ENCODE measurements around the gene FOLR3.
"Not testable (repeated sequence)": the region's sequence is repeated elsewhere in the genome, so short reads cannot be mapped to it uniquely, and the experiment has no call there.

The FOLR3 gene

DNA sequence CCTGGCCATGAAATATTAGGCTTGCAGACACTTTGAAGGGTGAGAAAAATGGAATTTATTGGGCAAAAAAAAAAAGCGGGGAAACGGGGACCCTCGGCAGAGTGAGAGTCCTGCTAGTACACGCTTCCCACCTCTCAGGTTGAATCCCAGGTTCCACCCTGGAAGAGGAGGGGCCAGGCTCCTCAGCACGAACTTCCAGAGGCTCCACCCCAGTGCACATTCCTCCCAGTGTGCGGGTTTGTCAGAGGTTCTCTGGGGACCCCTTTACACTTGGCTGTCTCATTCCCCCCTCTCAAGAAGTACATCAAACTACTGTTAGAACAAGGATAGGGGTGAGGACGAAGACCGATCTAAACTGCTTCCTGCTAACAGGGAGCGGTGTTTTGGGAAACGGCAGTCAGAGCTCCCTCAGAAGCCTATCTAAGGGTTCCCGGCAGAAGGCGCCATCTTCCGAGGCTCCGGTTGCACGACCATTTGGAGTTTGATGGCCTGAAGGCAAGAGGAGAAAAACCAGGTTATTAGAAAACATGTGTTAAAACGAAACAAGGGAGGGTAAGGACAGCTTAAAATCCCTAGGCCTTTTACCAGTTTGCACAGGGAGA lies 27.5 kb downstream of the FOLR3 start:
- Histone ChIP-seq H3K27ac (ENCODE audit: low read length) (no peak overlapping the region), H3K27me3 (ENCODE audit: control insufficient read depth in 1 of 2, insufficient read depth in 2 of 2, low read length in 2 of 2) (peaks cover 0 to 3% of the 10 kb centered on the region in 2 donors), H3K36me3 (ENCODE audit: control insufficient read depth in 2 of 2, insufficient read depth in 2 of 2, low read length in 2 of 2) (no peaks in the 10 kb centered on the region), H3K4me1 (ENCODE audit: control insufficient read depth, insufficient read depth, low read length) (no peaks in the 10 kb centered on the region), H3K9me3 (ENCODE audit: control insufficient read depth in 2 of 2, low read length in 2 of 2) (no peaks in the 10 kb centered on the region), H3K4me3 (ENCODE audit: low read length in 2 of 2) (no peak overlapping the region), H3K9ac (ENCODE audit: low read length in 2 of 2) (no peak overlapping the region)

DNA sequence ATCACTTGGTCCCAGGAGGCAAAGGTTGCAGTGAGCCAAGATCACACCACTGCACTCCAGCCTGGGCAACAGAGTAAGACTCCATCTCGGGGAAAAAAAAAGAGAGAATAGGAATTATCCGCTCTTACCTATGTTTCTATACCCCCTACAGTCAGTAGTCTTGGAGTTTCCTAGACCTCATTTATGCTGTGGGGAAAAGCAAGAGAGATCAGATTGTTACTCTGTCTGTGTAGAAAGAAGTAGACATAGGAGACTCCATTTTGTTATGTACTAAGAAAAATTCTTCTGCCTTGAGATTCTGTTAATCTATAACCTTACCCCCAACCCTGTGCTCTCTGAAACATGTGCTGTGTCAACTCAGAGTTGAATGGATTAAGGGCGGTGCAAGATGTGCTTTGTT lies 28.7 kb downstream of the FOLR3 start:
- H3K9ac ChIP-seq (ENCODE audit: low read length in 2 of 2); H3K36me3 ChIP-seq (ENCODE audit: control insufficient read depth in 2 of 2, insufficient read depth in 2 of 2, low read length in 2 of 2); H3K27me3 ChIP-seq (ENCODE audit: control insufficient read depth in 1 of 2, insufficient read depth in 2 of 2, low read length in 2 of 2); H3K4me3 ChIP-seq (ENCODE audit: low read length in 2 of 2); H3K27ac ChIP-seq (ENCODE audit: low read length); H3K4me1 ChIP-seq (ENCODE audit: control insufficient read depth, insufficient read depth, low read length); H3K9me3 ChIP-seq (ENCODE audit: control insufficient read depth in 2 of 2, low read length in 2 of 2): not testable (repeated sequence)

DNA sequence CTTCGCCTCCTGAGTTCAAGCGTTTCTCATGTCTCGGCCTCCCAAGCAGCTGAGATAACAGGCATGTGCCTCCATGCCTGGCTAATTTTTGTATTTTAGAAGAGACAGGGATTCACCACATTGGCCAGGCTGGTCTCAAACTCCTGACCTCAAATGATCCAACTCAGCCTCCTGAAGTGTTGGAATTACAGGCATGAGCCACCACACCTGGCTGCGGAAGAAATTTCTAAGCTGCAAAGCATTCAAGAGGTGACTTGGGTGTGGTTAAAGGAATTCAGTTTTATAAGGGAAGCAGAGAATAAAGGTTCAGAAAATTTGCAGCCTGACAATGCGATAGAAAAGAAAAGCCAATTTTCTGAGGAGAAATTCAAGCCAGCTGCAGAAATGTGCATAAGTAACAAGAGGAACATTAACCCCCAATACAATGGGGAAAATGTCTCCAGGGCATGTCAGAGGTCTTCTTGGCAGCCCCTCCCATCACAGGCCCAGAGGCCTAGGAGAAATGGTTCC lies 33.6 kb downstream of the FOLR3 start:
- not testable (repeated sequence) for H3K27ac ChIP-seq (ENCODE audit: low read length); H3K4me3 ChIP-seq (ENCODE audit: low read length in 2 of 2); H3K36me3 ChIP-seq (ENCODE audit: control insufficient read depth in 2 of 2, insufficient read depth in 2 of 2, low read length in 2 of 2); H3K27me3 ChIP-seq (ENCODE audit: control insufficient read depth in 1 of 2, insufficient read depth in 2 of 2, low read length in 2 of 2); H3K9me3 ChIP-seq (ENCODE audit: control insufficient read depth in 2 of 2, low read length in 2 of 2); H3K4me1 ChIP-seq (ENCODE audit: control insufficient read depth, insufficient read depth, low read length); H3K9ac ChIP-seq (ENCODE audit: low read length in 2 of 2)

DNA sequence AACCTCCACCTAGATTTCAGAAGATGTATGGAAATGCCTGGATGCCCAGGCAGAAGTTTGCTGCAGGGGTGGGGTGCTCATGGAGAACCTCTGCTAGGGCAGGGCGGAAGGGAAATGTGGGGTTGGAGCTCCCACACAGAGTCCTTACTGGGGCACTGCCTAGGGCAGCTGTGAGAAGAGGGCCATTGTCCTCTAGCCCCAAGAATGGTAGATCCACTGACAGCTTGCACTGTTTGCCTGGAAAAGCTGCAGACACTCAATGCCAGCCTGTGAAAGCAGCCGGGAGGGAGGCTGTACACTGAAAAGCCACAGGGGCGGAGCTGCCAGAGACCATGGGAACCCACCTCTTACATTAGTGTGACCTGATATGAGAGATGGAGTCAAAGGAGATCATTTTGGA lies 34.2 kb downstream of the FOLR3 start:
- H3K4me3 ChIP-seq (ENCODE audit: low read length in 2 of 2); H3K4me1 ChIP-seq (ENCODE audit: control insufficient read depth, insufficient read depth, low read length); H3K27me3 ChIP-seq (ENCODE audit: control insufficient read depth in 1 of 2, insufficient read depth in 2 of 2, low read length in 2 of 2); H3K9ac ChIP-seq (ENCODE audit: low read length in 2 of 2); H3K27ac ChIP-seq (ENCODE audit: low read length); H3K9me3 ChIP-seq (ENCODE audit: control insufficient read depth in 2 of 2, low read length in 2 of 2); H3K36me3 ChIP-seq (ENCODE audit: control insufficient read depth in 2 of 2, insufficient read depth in 2 of 2, low read length in 2 of 2): not testable (repeated sequence)

DNA sequence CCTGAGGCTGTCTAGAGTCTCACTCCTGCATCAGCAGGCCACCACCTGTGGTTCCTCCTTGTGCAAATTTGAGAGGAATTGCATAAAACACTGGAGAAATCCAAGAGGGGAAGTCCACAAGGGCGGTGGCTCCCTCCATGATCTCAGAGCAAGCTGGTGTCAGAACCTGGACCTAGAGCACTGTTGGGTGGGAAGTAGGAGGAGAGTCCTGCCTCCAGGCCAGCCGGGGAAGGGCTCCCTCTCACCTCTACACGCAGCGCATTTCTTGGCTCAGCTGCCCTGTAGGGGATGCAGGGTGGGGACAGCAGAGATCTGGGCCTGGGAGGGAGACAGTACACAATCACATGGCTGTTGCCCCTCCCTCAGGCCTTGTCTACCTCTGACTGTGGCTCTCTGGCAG lies 36.5 kb downstream of the FOLR3 start:
- H3K27me3 ChIP-seq (ENCODE audit: control insufficient read depth in 1 of 2, insufficient read depth in 2 of 2, low read length in 2 of 2); H3K36me3 ChIP-seq (ENCODE audit: control insufficient read depth in 2 of 2, insufficient read depth in 2 of 2, low read length in 2 of 2); H3K9ac ChIP-seq (ENCODE audit: low read length in 2 of 2); H3K9me3 ChIP-seq (ENCODE audit: control insufficient read depth in 2 of 2, low read length in 2 of 2); H3K4me1 ChIP-seq (ENCODE audit: control insufficient read depth, insufficient read depth, low read length); H3K27ac ChIP-seq (ENCODE audit: low read length); H3K4me3 ChIP-seq (ENCODE audit: low read length in 2 of 2): not testable (repeated sequence)

DNA sequence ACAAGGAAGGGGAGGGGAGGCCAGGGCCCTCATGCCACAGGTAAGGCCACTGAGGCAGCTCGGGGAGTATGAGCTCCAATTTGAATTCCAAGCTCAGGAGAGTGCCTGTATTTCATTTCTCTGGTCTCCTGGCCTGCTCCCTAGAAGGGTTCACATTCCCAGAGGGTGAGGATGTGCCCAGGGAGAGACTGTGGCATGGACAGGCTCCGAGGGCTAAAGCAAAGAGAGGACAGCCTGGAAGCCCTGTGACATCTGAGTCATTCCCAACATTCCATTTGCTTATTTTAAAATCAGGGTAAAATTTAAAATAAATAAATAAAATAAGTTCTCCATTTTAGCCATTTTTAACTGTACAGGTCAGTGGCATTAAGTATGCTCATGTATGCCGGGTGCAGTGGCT lies 37.8 kb downstream of the FOLR3 start:
- Histone ChIP-seq H3K27me3 (ENCODE audit: control insufficient read depth in 1 of 2, insufficient read depth in 2 of 2, low read length in 2 of 2) (peaks cover 0 to 4% of the 10 kb centered on the region in 2 donors), H3K36me3 (ENCODE audit: control insufficient read depth in 2 of 2, insufficient read depth in 2 of 2, low read length in 2 of 2) (no peaks in the 10 kb centered on the region), H3K9ac (ENCODE audit: low read length in 2 of 2) (no peak overlapping the region), H3K4me3 (ENCODE audit: low read length in 2 of 2) (no peak overlapping the region), H3K9me3 (ENCODE audit: control insufficient read depth in 2 of 2, low read length in 2 of 2) (no peaks in the 10 kb centered on the region), H3K27ac (ENCODE audit: low read length) (no peak overlapping the region), H3K4me1 (ENCODE audit: control insufficient read depth, insufficient read depth, low read length) (no peaks in the 10 kb centered on the region)

DNA sequence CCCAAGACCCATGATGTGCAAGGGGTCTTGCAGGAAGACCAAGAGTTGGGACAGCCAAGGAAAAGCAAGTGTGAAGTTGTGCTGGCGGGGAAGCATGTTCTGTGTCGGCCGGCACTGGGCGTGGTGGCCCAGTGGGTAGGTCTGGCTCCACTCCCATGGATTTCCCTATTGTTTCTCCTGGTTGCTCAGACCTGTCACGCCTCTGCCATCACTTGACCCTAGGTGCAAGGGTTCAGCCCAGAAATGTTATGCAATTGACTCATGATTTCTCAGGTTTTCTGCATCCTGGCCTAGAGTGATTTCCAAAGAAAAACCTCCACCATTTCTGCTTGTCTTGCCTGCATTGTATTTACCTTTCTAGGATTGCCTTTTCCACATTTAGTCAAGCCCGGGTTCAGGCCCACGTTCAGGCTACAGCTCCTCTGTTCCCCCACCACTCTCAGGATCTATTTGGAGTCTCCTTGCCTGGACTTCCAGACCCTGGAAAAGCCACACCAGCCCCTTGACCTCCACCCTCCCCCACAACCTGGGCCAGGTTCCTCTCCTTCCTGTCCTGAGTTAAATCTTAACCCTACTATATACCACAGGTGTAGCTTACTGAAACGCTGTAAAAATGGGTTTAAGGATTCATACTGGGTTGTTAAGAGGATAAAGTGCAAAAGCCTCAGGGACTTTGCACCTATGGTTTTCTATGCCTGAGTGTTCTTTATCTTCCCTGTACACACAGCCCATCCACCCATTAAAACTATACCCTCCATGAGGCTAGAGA lies 39.0 kb downstream of the FOLR3 start:
- no peak overlapping the region for H3K9ac ChIP-seq (ENCODE audit: low read length in 2 of 2)
- no peaks in the 10 kb centered on the region for H3K36me3 ChIP-seq (ENCODE audit: control insufficient read depth in 2 of 2, insufficient read depth in 2 of 2, low read length in 2 of 2)
- peaks cover 0 to 4% of the 10 kb centered on the region in 2 donors for H3K27me3 ChIP-seq (ENCODE audit: control insufficient read depth in 1 of 2, insufficient read depth in 2 of 2, low read length in 2 of 2)
- no peak overlapping the region for H3K4me3 ChIP-seq (ENCODE audit: low read length in 2 of 2)
- no peak overlapping the region for H3K27ac ChIP-seq (ENCODE audit: low read length)
- no peaks in the 10 kb centered on the region for H3K4me1 ChIP-seq (ENCODE audit: control insufficient read depth, insufficient read depth, low read length)
- H3K9me3 ChIP-seq (ENCODE audit: control insufficient read depth in 2 of 2, low read length in 2 of 2): no peaks in the 10 kb centered on the region

DNA sequence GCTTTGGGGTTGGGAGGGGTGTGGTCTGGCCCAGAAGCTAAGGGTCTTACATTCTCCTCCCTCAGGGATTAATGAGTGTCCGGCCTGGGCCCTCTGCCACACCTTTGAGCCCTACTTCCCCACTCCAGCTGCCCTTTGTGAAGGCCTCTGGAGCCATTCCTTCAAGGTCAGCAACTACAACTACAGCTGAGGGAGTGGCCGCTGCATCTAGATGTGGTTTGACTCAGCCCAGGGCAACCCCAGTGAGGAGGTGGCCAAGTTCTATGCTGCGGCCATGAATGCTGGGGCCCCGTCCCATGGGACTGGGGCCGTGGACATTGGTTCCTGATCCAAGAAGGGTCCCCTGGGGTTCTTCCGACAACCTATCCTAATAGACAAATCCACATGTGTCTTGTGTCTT lies 42.1 kb downstream of the FOLR3 start:
- H3K4me1 ChIP-seq (ENCODE audit: control insufficient read depth, insufficient read depth, low read length): no peaks in the 10 kb centered on the region
- peaks cover 0 to 4% of the 10 kb centered on the region in 2 donors for H3K27me3 ChIP-seq (ENCODE audit: control insufficient read depth in 1 of 2, insufficient read depth in 2 of 2, low read length in 2 of 2)
- H3K9me3 ChIP-seq (ENCODE audit: control insufficient read depth in 2 of 2, low read length in 2 of 2): no peaks in the 10 kb centered on the region
- no peak overlapping the region for H3K9ac ChIP-seq (ENCODE audit: low read length in 2 of 2)
- H3K27ac ChIP-seq (ENCODE audit: low read length): no peak overlapping the region
- no peak overlapping the region for H3K4me3 ChIP-seq (ENCODE audit: low read length in 2 of 2)
- H3K36me3 ChIP-seq (ENCODE audit: control insufficient read depth in 2 of 2, insufficient read depth in 2 of 2, low read length in 2 of 2): no peaks in the 10 kb centered on the region

DNA sequence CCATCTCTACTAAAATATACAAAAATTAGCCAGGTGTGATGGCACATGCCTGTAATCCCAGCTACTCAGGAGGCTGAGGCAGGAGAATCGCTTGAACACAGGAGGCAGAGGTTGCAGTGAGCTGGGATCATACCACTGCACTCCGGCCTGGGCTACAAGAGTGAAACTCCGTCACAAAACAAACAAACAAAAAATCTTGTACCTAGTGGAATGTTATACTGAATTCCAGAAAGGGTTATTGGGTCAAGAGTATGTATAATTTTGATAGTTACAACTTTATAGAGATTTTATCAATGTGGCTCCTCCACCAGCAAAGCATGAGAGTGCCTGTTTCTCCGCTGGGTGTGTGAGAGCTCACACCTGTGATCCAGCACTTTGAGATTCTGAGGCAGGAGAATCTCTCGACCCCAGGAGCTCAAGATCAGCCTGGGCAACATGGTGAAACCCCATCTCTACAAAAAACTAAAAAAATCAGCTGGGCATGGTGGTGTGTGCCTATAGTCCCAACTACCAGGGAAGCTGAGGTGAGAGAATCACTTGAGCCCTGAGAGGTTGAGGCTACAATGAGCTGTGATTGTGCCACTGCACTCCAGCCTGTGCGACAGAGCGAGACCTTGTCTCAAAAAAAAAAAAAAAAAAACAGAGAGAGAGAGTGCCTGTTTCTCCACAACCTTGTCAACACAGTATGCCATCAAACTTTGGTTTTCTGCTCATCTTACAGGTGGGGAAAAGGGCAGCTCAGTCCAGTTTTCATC lies 43.7 kb downstream of the FOLR3 start:
- no peak overlapping the region for H3K9ac ChIP-seq (ENCODE audit: low read length in 2 of 2)
- H3K36me3 ChIP-seq (ENCODE audit: control insufficient read depth in 2 of 2, insufficient read depth in 2 of 2, low read length in 2 of 2): no peaks in the 10 kb centered on the region
- no peak overlapping the region for H3K4me3 ChIP-seq (ENCODE audit: low read length in 2 of 2)
- no peaks in the 10 kb centered on the region for H3K4me1 ChIP-seq (ENCODE audit: control insufficient read depth, insufficient read depth, low read length)
- H3K27ac ChIP-seq (ENCODE audit: low read length): no peak overlapping the region
- H3K27me3 ChIP-seq (ENCODE audit: control insufficient read depth in 1 of 2, insufficient read depth in 2 of 2, low read length in 2 of 2): peaks cover 0 to 4% of the 10 kb centered on the region in 2 donors
- no peaks in the 10 kb centered on the region for H3K9me3 ChIP-seq (ENCODE audit: control insufficient read depth in 2 of 2, low read length in 2 of 2)

DNA sequence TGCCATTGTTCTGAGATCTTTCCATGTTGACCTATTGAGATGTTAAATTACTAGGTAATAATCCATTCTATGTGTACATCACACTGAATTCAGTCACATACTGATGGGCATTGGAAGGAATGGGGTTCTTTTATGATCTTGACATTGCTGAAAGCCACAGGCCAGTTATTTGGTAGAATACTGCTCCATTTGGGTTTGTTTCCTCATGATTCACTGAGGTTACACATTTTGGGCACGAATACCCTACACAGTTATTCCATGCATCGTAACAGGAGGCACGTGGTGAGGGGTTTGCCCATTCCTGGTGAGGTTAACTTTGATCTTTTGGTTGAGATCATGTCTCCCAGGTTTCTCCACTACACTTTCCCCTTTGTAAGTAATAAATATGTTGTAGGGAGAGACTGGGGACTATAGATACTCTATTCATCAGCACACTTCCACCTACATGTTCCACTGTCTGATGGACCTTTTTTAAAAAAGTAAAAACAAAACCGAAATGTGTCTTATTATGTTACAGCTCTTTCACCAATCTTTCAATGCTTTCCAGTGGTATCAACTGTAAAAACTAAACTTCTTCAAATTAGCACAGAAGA lies 44.4 kb downstream of the FOLR3 start:
- peaks cover 0 to 4% of the 10 kb centered on the region in 2 donors for H3K27me3 ChIP-seq (ENCODE audit: control insufficient read depth in 1 of 2, insufficient read depth in 2 of 2, low read length in 2 of 2)
- H3K9ac ChIP-seq (ENCODE audit: low read length in 2 of 2): no peak overlapping the region
- H3K36me3 ChIP-seq (ENCODE audit: control insufficient read depth in 2 of 2, insufficient read depth in 2 of 2, low read length in 2 of 2): no peaks in the 10 kb centered on the region
- H3K27ac ChIP-seq (ENCODE audit: low read length): no peak overlapping the region
- no peaks in the 10 kb centered on the region for H3K4me1 ChIP-seq (ENCODE audit: control insufficient read depth, insufficient read depth, low read length)
- no peaks in the 10 kb centered on the region for H3K9me3 ChIP-seq (ENCODE audit: control insufficient read depth in 2 of 2, low read length in 2 of 2)
- H3K4me3 ChIP-seq (ENCODE audit: low read length in 2 of 2): no peak overlapping the region

All from stomach smooth muscle (tissue), 2 donors.